ENCODE measurements around the gene IL31RA.

IL31RA gene

GRCh38 chr5:55969956-55970355 lies 118.8 kb downstream of the IL31RA start:
- no peak for TF ChIP-seq FOXP2 (optimal IDR thresholded peaks at IDR 0.05; ENCODE audit: borderline replicate concordance, extremely low read depth, extremely low read length, insufficient read depth)
- TF ChIP-seq REST (IDR thresholded peaks at IDR 0.05; ENCODE audit: insufficient read depth in 1 of 2, low read depth in 2 of 2, low read length in 2 of 2): no peak
- TF ChIP-seq SIN3A (IDR thresholded peaks at IDR 0.05; ENCODE audit: borderline replicate concordance, insufficient read depth, low read length): no peak
- TF ChIP-seq POLR2AphosphoS5 (IDR thresholded peaks at IDR 0.05; ENCODE audit: low read depth, low read length): no peak
- no peak for TF ChIP-seq TAF1 (IDR thresholded peaks at IDR 0.05; ENCODE audit: borderline replicate concordance, insufficient read depth, low read length)

Measured in PFSK-1 (cell line).